RPMI8226 (cell line): Measurements from ENCODE around the gene GRK3.

ENCODE experiments used
- DNase-seq: peaks from one replicate; pipeline ENCODE4 v3.0.0-alpha.2; 2015

GRK3 gene

DNA sequence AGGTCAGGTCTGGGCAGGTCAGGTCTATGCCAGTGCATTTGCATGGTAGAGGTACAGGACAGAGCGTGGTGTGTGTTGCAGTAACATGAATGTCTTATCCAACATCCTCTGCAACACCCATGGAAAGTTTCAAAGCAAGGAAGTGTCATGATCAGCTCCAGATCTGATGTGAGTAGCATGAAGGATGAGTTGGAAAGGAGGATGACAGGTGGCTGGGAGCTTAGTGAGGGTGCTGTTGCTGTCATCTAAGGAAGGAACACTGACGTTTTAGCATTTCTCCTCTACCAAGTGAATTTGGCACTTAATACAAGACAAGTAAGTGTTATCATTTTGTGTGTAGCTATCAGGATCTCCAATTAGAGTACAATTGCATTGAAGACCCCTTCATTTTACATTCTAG lies 65.1 kb downstream of the GRK3 start:
- no peak for DNase-seq

DNA sequence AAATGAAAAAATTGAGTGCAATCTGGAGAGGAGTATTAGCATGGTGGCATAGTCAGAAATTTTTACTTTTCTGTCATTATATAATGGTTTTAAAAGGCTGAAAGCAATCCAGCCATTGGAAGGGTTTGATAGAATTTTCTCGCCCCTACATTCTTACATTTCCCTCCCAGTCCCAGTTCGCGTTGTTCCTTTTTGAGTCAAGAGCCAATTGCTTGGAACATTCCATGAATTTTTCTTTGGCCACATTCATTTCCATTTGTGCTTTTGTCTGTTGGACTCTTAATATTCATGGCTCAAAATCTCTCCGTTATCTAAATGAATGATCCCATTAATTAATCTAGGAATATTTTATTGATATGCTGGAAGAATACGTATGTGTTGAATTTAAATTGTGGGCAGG lies 66.0 kb downstream of the GRK3 start:
- DNase-seq, result no peak

DNA sequence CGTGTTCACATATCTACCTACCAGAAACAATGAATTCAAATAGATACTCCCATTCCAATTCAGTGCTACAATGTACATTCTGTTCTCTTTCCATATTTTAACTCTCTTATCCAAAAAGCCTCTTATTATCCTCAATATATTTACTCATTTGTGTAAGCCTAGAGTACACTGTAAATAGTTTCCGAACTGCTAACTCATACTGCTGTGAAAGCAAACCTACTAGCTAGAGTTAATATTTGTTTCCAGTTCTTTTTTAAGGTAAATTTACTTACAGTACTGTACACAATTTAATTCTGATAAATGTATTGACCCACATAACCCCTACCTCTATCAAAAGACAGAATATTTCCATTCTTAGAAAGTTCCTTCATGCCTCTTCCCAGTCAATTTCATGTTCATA lies 71.8 kb downstream of the GRK3 start:
- no peak for DNase-seq

DNA sequence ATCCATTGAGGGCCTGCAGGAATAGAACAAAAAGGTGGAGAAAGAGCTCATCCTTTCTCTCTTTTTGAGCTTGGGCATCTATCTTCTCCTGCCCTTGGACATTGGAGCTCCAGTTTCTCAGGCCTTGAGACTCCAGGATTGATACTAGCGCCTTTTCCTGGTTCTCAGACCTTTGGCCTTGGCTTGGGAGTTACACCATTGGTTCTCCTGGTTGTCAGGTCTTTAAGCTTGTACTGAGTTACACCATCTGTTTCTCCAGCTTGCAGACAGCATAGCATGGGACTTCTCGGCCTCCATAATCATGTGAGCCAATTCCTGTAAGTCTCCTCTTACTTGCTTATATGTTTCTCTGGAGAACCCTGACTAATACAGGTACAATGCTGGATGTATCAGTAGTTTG lies 72.6 kb downstream of the GRK3 start:
- DNase-seq, result no peak

DNA sequence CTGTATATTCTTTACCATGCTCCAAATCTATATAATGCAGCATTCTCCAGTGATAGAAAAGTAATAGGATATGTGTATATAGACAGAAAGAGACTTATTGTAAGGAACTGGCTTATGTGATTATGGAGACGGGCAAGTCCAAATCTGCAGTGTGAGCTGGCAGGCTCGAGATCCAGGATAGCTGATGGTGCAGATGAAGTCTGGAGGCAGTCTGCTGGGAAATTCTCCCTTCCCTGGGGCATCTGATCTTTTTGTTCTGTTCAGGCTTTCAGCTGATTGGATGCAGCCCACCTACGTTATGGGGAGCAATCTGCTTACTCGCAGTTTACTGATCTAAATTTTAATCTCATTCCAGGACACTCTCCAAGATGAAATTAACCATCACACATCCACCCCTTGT lies 73.2 kb downstream of the GRK3 start:
- DNase-seq, result no peak

DNA sequence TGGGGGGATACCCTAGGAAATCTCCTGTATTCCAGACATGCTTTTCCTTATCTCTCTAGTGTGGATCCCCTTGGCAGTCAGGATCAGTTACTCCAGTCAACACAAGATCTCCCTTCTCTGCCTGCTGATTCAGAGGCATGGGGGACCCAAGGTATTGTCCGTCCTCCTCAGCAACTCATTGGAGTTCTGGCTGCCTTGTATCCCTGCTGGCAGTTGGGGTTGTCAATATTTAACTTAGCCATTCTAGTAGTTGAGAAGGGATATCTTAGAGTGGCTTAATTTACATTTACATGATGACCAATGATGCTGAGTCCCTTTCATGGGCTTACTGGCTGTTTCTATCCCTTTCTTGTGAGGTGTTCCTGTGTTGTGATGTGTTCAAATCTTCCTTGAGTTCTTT lies 74.2 kb downstream of the GRK3 start:
- DNase-seq, result no peak

DNA sequence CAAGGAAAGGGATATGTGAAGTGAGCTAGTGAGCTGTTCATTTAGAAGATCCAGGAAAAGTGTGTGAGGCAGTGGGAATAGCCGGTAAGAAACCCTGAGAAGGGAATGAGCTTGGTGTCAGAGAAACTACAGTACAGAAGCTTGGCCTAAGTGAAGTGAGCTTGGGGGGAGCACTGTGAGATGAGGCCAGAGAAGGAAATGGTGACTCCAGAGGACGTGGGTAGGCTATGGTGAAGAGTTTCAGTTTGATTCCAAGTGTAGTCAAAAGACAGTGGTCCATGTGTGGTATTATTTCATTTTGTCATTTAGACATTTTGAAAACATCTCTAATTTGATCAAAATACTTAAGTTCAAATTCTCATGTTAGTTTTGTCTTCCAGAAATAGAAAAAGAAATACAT lies 77.2 kb downstream of the GRK3 start:
- DNase-seq, result no peak

DNA sequence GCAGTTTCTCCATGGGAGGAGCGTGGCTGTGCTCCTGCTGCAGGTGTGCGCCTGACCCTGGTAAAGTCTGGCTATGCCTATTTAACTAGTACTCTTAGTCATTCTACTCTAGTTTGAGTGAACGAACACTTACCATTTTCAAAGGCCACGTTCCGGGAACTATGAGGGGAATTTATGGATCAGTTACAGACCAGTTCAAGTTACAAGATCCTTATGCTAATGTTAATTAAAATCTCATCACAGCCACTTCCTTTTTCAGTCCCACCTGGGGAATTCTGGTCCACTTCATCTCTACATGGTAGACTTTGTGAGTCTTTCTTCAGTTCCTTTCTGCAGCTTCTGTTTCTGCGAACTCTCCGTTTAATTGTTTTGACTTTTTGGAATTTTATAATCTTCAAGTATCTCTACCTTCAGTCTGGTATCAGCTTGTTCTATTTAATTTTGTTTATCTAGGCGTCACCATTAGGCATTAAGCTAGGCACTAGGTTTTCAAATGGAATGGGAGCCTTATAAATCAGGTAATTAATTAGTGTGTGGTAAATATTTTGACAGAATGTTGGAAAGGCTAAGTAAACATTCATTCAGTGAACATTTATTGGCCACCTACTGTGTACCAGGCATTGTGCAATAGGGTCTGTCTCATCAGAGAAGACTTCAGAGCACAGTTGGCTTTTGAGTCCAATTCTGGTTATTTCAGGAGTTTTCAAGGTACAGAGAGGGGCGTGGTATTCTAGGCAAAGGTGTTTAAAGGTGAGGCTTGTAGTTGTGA lies 78.9 kb downstream of the GRK3 start:
- DNase-seq, result no peak

DNA sequence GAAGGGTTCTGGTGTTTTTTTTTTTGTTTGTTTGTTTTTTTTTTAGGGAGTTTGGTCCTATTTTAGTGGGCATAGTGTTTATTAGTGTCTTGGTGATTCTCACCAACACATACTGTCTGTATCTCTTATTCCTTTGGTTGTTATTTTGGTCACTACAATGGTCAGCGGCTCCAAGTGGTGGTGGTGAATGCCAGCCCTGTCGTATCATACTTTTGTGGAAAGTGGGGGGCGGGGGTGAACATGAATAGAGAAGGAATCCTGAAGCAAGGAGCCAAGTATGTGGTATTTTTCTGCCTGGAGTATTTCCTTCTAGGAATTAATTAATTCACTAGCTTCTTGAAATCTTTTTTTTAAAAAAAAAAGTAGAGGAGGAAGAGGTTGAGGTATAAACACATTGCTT lies 79.6 kb downstream of the GRK3 start:
- DNase-seq, result no peak

DNA sequence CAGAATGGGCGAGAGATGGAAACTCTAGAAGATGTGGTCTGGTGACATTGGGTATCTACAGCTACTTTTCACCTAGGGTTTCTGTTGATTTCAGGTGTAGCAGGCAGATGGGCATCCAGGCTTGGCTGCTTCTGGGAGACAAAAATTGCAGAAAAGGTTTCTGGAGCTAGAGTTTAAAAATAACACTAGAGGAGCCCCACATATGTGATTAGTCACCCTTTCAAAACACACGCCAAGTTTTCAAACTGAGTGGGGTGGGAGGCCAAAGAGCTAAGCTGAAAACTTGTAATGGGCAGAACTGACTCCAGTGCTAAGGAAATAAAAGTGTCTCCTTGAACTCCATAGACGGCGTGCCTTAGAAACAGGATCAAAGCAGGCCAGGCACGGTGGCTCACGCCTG lies 80.8 kb downstream of the GRK3 start:
- DNase-seq, result no peak

DNA sequence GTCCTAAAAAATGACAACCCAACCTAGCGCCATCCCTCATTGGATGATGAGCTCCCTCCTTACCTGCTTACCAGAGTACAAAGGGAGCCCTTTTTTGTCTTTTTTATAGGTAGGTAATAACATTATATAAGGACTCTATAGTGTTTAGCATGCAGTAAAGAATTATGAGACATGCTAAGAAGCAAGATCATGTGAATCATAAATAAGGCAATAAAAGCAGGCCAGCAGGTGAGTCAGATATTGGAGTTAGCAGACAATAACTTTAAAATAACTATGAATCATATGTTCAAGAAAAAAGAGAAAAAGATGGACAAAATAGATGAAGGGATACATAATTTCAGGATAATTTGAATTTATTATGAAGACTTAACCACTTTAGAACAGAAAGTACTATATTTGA lies 81.5 kb downstream of the GRK3 start:
- DNase-seq, result no peak

DNA sequence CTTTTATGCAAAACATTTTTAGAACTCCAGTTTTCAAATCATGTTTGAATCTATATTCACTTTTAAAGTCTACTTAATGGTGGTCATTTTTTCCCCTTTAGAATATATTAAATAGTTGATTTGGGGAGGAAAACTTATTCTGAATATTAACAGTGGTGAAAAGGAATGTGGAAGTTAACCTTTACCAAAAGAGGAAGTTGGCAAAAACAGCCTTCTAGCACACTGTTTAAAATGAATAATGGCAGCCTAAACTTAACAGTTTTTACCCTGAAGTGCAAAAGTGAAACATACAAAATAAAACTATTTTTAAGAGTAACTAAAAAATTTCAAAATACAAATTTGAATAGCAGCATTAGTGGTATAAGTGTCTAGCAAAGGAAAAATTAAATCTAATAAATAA lies 86.4 kb downstream of the GRK3 start:
- peak; percentile 17 for DNase-seq

DNA sequence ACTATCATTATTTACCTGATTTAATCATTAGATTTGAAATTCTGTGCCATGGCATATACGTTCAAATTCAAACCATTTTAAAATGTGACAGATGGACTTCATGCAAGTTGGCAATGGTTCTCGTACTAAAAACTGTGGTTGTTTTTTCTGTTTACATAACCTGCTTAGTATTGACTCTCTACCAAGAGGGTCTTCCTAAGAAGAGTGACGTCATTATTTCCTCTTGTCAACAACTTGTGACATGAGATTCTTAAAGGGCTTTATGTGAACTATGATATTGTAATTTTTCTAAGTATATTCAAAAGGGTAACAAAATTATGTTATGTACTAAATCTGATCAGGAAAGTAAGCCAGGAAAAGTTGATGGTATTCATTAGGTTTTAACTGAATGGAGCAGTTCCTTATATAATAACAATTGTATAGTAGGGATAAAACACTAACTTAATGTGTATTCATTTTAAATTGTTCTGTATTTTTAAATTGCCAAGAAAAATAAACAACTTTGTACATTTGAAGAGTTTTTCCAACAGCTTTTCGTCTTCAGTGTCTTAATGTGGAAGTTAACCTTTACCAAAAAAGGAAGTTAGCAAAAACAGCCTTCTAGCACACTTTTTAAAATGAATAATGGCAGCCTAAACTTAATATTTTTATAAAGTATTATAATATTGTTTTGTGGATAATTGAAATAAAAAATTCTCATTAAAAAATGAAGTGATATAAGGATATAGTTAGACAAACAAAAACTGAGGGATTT lies 87.0 kb downstream of the GRK3 start:
- no peak for DNase-seq

DNA sequence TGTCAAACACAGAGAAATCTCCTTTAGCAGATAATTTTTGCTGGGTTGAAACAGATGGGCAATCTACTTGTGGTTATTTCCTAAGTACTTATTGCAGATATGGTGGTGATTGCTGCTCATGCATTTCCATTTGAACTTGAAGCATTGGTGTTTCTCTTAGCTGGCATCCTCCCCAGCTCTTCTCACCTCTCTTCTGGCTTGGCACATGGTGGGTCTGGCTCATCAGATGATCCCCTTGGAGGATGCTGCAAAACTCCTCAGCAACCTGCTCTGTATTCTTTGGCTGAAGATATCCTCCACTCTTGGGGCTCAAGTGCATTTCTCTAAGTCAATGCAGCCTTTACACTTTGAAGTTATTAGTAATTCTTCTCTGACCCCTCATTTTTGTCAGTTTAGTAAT lies 90.2 kb downstream of the GRK3 start:
- no peak for DNase-seq

DNA sequence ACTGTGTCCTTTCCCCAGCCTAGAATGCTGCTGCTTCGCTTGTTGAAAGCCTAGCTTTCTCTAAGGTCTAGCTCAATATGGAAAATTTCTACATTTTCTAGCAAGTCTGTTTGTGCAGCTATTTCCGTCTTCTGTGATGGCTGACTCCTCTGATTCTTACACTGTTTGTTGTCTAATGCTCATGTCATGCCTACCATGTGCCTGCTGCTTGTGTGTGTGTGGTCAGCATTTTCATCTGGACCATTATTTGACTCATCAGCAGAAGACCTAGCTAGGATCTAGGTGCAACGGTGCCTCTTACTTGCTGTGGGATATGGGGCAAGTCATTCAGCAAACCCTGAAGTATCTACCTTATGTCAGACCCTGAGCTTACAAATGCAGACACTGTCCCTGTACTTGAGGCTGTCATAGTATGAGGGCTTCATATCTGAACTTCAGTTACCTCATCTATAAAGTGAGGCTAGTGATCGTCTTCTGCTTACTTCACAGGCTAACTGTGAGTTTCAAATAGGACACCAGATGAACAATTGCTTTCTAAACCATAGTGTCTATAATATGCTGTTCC lies 91.0 kb downstream of the GRK3 start:
- peak; percentile 19 for DNase-seq

DNA sequence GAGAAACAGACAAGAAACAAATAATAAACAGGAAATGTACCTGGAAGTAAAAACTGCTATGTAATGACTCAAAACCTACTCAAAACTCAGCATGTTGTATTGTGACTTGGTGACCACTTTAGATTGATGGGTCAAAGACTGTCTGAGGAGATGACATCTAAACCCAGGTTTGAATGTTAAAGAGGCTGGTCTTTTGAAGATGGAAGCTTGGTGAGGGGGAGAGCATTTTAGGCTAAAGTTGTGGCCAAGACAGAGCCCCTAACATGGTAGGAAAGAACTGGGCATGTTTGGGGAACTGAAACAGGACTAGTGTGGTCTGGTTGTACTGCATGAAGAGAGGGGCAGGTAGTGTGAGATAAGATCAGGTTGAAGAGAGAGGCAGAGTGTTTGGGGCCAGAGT lies 92.2 kb downstream of the GRK3 start:
- peak; percentile 6 for DNase-seq

DNA sequence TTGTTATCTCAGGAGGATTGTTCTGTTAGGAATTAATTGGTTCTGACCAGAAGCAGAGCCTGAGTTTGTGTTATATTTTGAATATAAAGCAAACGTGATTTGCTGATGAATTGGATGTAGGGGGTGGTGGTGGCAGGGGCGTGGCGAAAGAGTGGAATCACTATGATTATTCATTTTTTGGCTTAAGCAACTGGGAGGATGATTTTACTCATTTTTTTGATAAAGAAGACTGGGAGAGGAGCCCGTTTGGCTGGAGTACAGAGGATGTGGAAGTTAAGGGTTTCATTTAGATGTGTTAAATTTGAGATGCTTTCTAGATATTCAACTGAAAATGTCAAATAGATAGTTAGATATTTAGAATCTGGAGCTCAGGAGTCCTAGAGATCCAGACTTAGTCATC lies 94.2 kb downstream of the GRK3 start:
- DNase-seq, result no peak

DNA sequence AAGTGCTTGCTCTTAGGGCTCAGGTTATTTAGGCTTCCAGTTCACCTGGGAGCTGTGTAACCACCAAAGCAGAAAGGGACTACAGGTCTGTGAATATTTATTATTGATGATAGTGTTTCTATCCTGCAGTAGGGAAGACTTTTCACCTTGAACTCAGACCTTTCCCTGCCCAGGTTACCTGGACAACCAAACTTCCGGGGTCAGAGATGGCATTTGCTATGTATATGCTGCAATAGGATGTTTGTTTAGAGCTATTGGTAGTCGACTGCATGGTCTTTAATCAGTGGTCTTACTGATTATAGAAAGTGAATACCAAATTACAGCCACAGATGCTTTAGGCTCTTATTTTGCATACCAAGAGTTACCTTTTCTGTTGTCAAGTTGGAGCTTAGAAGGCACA lies 94.9 kb downstream of the GRK3 start:
- no peak for DNase-seq

DNA sequence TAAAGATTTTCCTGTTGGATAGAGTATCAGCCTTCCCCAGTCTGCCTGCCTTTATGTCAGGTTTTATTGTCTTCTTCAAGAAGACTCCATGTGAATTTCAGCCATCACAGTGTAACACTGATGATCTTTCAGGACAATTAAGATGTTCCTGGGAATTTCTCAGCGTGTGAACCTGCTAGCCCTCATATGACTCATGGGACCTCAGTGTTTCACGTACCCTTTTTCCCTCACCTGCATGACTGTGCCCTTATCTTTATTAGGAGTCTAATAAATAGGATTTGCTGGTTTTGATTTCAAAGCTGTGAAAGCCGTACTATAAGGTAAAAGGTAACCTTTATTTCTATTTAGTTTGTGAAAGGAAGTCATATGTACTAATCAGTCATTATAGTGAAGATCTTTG lies 95.9 kb downstream of the GRK3 start:
- no peak for DNase-seq

DNA sequence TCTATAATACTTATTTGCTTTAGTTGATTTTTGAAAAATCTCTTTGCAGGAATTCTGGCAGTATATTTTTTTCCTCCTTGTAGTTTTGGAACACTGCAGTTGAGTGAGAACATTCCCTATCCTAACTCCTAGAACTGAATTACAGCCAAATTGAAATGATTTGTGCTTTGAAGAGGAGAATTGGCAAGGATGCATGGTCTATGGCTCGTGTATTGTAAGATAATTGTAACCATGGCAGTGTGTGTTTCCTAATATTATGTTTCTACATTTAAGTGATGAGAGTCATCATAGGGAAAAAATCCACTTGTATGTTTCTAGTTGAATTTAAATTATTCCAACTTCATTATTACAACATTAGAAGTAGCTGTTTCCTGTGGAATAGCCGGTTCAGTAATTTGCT lies 96.6 kb downstream of the GRK3 start:
- no peak for DNase-seq

DNA sequence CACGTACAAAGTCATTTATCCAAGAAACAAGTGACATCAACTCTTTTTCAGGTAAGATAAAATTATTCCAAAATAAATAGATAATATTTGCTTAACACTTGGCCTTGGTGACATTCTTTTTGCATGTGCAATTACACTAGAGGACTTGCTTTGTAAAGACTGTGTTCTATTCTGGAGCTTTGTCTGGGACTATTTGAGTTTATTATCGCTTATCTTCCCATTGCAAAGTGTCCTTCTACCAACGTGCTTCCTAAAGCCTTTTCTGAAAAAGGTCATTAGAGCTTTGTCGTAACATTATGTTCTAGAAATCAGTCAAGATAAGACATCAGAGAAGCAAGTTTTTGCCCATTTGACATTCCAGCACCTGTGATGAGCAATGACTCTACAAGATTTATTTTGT lies 99.2 kb downstream of the GRK3 start:
- no peak for DNase-seq

DNA sequence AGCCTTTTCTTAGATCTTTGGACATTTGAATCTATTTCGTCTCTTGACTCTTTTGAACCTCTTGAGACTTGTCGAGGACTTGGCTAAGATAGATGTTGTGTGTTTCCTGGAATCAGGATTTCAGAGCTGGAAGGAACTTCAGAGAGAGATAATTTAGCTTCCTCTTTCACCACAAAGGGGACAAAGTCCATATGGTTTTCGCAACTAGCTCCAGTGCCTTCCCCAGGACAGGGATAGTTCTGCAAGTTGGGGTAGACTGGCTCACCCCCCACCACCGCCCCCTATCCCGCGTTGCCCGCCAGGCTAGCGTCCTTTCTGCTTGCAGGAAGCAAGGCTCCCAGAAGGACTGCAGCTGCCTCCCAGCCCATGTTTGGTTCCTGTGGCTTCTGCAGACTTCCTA lies 101.8 kb downstream of the GRK3 start:
- DNase-seq, result no peak

DNA sequence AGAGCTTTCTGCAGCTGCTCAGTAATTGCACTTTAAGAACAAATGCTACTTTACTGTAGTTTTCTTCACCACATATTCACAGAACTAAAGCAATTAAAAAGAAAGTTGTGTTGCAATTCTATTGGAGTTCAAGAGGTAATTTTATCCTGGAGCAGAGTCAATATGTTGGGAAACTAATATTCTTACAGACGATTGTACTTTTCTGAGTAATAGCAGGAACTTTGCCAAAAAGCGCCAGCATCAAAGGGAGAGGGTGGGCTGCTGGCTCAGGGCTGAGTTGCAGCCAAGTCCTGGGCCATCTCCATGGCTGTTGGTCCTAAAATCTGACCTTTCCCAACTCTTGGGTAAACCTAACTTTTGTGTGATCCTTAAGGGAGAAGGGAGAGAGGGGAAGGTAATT lies 104.0 kb downstream of the GRK3 start:
- DNase-seq, result no peak

DNA sequence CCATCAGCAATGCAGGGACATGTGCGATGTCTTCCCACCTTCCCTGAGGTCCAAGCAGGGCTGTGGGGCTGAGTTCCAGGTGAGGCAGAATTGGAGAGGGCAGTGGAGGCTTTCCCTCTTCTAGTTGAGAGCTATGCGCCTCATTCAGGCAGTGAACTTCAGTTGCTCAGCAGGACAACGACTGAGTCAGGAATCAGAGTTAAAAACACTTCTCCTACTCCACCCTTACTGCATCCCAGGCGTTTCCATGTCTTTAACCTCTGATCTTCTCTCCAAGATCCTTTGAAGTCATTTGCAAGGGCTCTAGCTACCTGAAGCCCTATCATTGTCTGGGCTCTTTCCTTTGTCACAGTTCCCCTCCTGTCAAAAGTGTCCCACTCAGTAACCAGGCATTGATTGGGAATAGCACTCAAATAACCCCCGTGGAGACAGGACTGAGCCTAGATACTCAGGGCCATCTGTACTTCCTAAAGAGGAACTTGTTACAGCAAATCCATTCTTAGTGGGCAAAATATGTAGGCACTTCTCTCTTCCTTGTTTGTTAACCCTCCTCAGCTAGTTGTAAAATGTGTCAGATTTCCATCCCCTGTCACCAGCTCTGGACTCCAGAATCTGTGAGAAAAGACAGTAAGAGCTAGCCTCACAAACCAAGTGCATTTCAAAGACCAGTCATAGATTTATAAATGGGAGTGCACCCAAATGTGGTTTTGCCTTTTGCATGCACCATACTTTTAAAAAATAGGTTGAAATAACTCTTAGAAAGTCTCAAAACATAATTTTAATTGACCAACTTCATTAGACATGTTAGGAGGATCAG lies 105.0 kb downstream of the GRK3 start:
- DNase-seq, result no peak
